Neural progenitor cell (in vitro differentiated cells): ENCODE measurements around the gene GPR3. TPM values are rescaled to one million over a fixed set of nuclear protein-coding genes. Genes with fewer than 3 reads are reported as not detected.

ENCODE experiments used
- DNase-seq: peaks from one replicate; pipeline ENCODE4 v3.0.0-alpha.2; 2016; ENCODE audit warnings: low spot score
- H2AFZ ChIP-seq: fragments of 200-600 bp; sonication (generic); replicated peaks from 2 replicates; pipeline ENCODE4 v1.6.1; 2016; ENCODE audit warnings: antibody characterized with exemption
- H3F3A ChIP-seq: fragments of 200-600 bp; sonication (generic); 2 replicates; pipeline ENCODE4 v1.6.1; 2016; ENCODE audit warnings: antibody characterized with exemption, low read depth
- H3K27ac ChIP-seq: fragments of 200-600 bp; sonication (generic); 2 replicates; pipeline ENCODE4 v1.5.1; 2016; ENCODE audit warnings: mild to moderate bottlenecking
- H3K27me3 ChIP-seq: fragments of 200-600 bp; sonication (generic); 2 replicates; pipeline ENCODE4 v1.6.1; 2016; ENCODE audit warnings: mild to moderate bottlenecking, moderate library complexity
- H3K36me3 ChIP-seq: fragments of 200-600 bp; sonication (generic); 2 replicates; pipeline ENCODE4 v1.5.1; 2016
- H3K4me1 ChIP-seq: fragments of 200-600 bp; sonication (generic); 2 replicates; pipeline ENCODE4 v1.6.1; 2016; ENCODE audit warnings: mixed run types
- H3K4me2 ChIP-seq: fragments of 200-600 bp; sonication (generic); 2 replicates; pipeline ENCODE4 v1.6.1; 2016
- H3K4me3 ChIP-seq: fragments of 200-600 bp; sonication (generic); 2 replicates; pipeline ENCODE4 v1.5.1; 2016
- H3K79me2 ChIP-seq: fragments of 200-600 bp; sonication (generic); 2 replicates; pipeline ENCODE4 v1.6.1; 2016; ENCODE audit warnings: low read depth
- H3K9ac ChIP-seq: fragments of 200-600 bp; sonication (generic); 2 replicates; pipeline ENCODE4 v1.6.1; 2016
- H3K9me3 ChIP-seq: fragments of 200-600 bp; sonication (generic); 2 replicates; pipeline ENCODE4 v1.5.1; 2016; ENCODE audit warnings: low read depth
- H4K20me1 ChIP-seq: fragments of 200-600 bp; sonication (generic); 2 replicates; pipeline ENCODE4 v1.6.1; 2016; ENCODE audit warnings: low read depth
- H3K27ac Mint-ChIP-seq: 3 replicates; pipeline ENCODE4 v1.8.0; 2021; ENCODE audit warnings: mixed read lengths
- H3K27me3 Mint-ChIP-seq: 2 replicates; pipeline ENCODE4 v1.8.0; 2022; ENCODE audit warnings: low read depth, mild to moderate bottlenecking, inconsistent platforms, moderate library complexity, mixed read lengths; ENCODE audit not compliant: insufficient read depth
- H3K36me3 Mint-ChIP-seq: 3 replicates; pipeline ENCODE4 v1.8.0; 2021; ENCODE audit warnings: mixed read lengths
- H3K4me1 Mint-ChIP-seq: 3 replicates; pipeline ENCODE4 v1.8.0; 2021; ENCODE audit warnings: mixed read lengths
- H3K4me3 Mint-ChIP-seq: 3 replicates; pipeline ENCODE4 v1.8.0; 2021; ENCODE audit warnings: mild to moderate bottlenecking, moderate library complexity, mixed read lengths
- H3K9me3 Mint-ChIP-seq: 3 replicates; pipeline ENCODE4 v1.8.0; 2020; ENCODE audit warnings: mixed read lengths
- CTCF ChIP-seq: fragments of 200-600 bp; sonication (generic); IDR thresholded peaks from 2 replicates; pipeline ENCODE4 v1.5.1; 2017; ENCODE audit warnings: antibody characterized with exemption, mild to moderate bottlenecking
- EZH2 ChIP-seq: fragments of 200-600 bp; sonication (generic); IDR thresholded peaks from 2 replicates; pipeline ENCODE4 v1.6.1; 2017; ENCODE audit warnings: antibody characterized with exemption, mild to moderate bottlenecking, moderate library complexity
- EZH2phosphoT487 ChIP-seq: fragments of 200-600 bp; sonication (generic); IDR thresholded peaks from 2 replicates; pipeline ENCODE4 v1.6.1; 2017; ENCODE audit warnings: antibody characterized with exemption
- total RNA-seq: library from RNA; depleted of rRNA; stranded (reverse); fragments of >200 nt; gene quantifications from 2 replicates; pipeline ENCODE4 v1.2.3, GENCODE V29; 2015; ENCODE audit warnings: low replicate concordance

GPR3 gene
- total RNA-seq, 1 donor from 2014 or later: 3.1 TPM

DNA sequence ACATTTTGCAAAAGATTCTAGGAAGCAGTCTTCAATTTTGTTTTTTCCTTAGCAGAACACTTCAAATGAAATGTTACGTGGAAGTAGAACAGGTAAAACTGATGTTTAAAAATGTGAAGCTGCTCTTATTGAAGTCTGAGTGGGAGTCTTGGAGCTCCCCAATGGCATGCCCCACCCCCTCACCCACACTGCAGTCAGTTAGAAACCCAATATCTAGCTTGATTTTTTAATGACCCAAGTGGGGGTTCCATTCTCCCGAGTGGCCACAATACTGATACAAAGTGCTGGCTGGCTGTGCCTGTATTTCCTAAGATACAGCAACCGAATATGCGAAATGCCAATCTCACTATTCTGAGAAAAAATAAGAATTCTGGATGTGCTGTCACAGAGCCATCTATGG lies 31.3 kb downstream of the GPR3 start:
- peak overlapping the region; percentile 46 for H3K27ac Mint-ChIP-seq
- H3K79me2 ChIP-seq: peaks cover 15% of the 10 kb centered on the region

GRCh38 chr1:27427329-27427728 lies 34.9 kb downstream of the GPR3 start:
- Mint-ChIP-seq H3K4me1 (peaks cover 60% of the 10 kb centered on the region), H3K9me3 (no peaks in the 10 kb centered on the region), H3K36me3 (peaks cover 7% of the 10 kb centered on the region), H3K27ac (peak overlapping the region; percentile 78), H3K4me3 (no peak overlapping the region), H3K27me3 (peaks cover 3% of the 10 kb centered on the region)
- no peak overlapping the region for H3K4me3 ChIP-seq
- no peaks in the 10 kb centered on the region for H3K27me3 ChIP-seq
- peaks cover 39% of the 10 kb centered on the region for H4K20me1 ChIP-seq
- no peak overlapping the region for H3K9ac ChIP-seq
- H3K4me2 ChIP-seq: no peak overlapping the region
- H3K36me3 ChIP-seq: no peaks in the 10 kb centered on the region
- TF ChIP-seq EZH2: no peak
- TF ChIP-seq EZH2phosphoT487: no peak
- TF ChIP-seq CTCF: no peak
- peaks cover 14% of the 10 kb centered on the region for H3K4me1 ChIP-seq
- no peak overlapping the region for H2AFZ ChIP-seq
- no peak for DNase-seq
- peaks cover 35% of the 10 kb centered on the region for H3F3A ChIP-seq
- H3K27ac ChIP-seq: no peak overlapping the region
- peaks cover 32% of the 10 kb centered on the region for H3K79me2 ChIP-seq
- H3K9me3 ChIP-seq: no peaks in the 10 kb centered on the region

More for the DNA sequence above, 31.3 kb downstream of the GPR3 start:
- peaks cover 10% of the 10 kb centered on the region for H3K4me1 ChIP-seq
- H3K4me2 ChIP-seq: no peak overlapping the region
- no peak overlapping the region for H3K4me3 Mint-ChIP-seq
- H3K9ac ChIP-seq: no peak overlapping the region
- H3K4me3 ChIP-seq: no peak overlapping the region
- H3K9me3 Mint-ChIP-seq: no peaks in the 10 kb centered on the region
- peaks cover 12% of the 10 kb centered on the region for H4K20me1 ChIP-seq
- no peak overlapping the region for H3K27ac ChIP-seq
- no peaks in the 10 kb centered on the region for H3K9me3 ChIP-seq
- H3K27me3 ChIP-seq: no peaks in the 10 kb centered on the region
- H3F3A ChIP-seq: peaks cover 28% of the 10 kb centered on the region
- TF ChIP-seq EZH2 (no peak), CTCF (no peak), EZH2phosphoT487 (no peak)
- peaks cover 42% of the 10 kb centered on the region for H3K4me1 Mint-ChIP-seq
- peaks cover 6% of the 10 kb centered on the region for H3K27me3 Mint-ChIP-seq
- peaks cover 9% of the 10 kb centered on the region for H3K36me3 Mint-ChIP-seq
- no peaks in the 10 kb centered on the region for H3K36me3 ChIP-seq
- no peak overlapping the region for H2AFZ ChIP-seq
- no peak for DNase-seq

GRCh38 chr1:27427816-27428315 lies 35.4 kb downstream of the GPR3 start:
- no peak overlapping the region for H2AFZ ChIP-seq
- Mint-ChIP-seq H3K9me3 (no peaks in the 10 kb centered on the region), H3K27ac (peak overlapping the region; percentile 78), H3K4me1 (peaks cover 58% of the 10 kb centered on the region), H3K4me3 (no peak overlapping the region), H3K36me3 (peaks cover 7% of the 10 kb centered on the region), H3K27me3 (peaks cover 3% of the 10 kb centered on the region)
- no peak overlapping the region for H3K4me3 ChIP-seq
- peaks cover 35% of the 10 kb centered on the region for H3K79me2 ChIP-seq
- TF ChIP-seq CTCF: no peak
- TF ChIP-seq EZH2: no peak
- TF ChIP-seq EZH2phosphoT487: no peak
- no peaks in the 10 kb centered on the region for H3K27me3 ChIP-seq
- H3F3A ChIP-seq: peaks cover 35% of the 10 kb centered on the region
- peaks cover 39% of the 10 kb centered on the region for H4K20me1 ChIP-seq
- no peak overlapping the region for H3K9ac ChIP-seq
- no peaks in the 10 kb centered on the region for H3K9me3 ChIP-seq
- H3K27ac ChIP-seq: no peak overlapping the region
- no peak overlapping the region for H3K4me2 ChIP-seq
- DNase-seq: no peak
- peaks cover 14% of the 10 kb centered on the region for H3K4me1 ChIP-seq
- no peaks in the 10 kb centered on the region for H3K36me3 ChIP-seq
